HCT116 (cell line): ENCODE measurements around the gene ARSG. TPM values are rescaled to one million over a fixed set of nuclear protein-coding genes. Genes with fewer than 3 reads are reported as not detected.

ENCODE experiments used
- ATAC-seq: fragments of 200-7000 bp; cut with Tn5 transposase; 2 replicates; pipeline ENCODE4 v1.9.1; 2020; ENCODE audit warnings: mild to moderate bottlenecking, moderate library complexity
- BruUV-seq: library from RNA; stranded (reverse); fragments of 400-500 nt; replicated peaks from 2 replicates; lab custom pipeline; 2021; lab: Mats Ljungman, UMichigan
- CTCF ChIA-PET: fragments of 300-600 bp; sonication (Branson Sonifier 250); formaldehyde crosslinking; loops from one replicate; lab custom pipeline; 2021; ENCODE audit warnings: antibody characterized with exemption; lab: Charles Lee
- POLR2A ChIA-PET: fragments of 300-600, 350-600 bp; sonication (Branson Sonifier 250); formaldehyde crosslinking; loops from one replicate; lab custom pipeline; 2021; ENCODE audit warnings: antibody characterized with exemption; lab: Charles Lee
- RAD21 ChIA-PET, 2 experiments: fragments of 300-600 bp; sonication (Branson Sonifier 250); formaldehyde crosslinking; loops; one replicate each; lab custom pipeline; 2023; ENCODE audit warnings: low total read pairs in 2 of 2; ENCODE audit not compliant: uncharacterized antibody in 2 of 2, unreplicated experiment in 2 of 2, low non-redundant PET in 1 of 2; lab: Charles Lee
- DNase-seq: peaks from one replicate; pipeline ENCODE4 v3.0.0-alpha.2; 2010; ENCODE audit warnings: low read depth, low spot score
- H2AFZ ChIP-seq: fragments of 200-600 bp; shearing (Covaris generic), sonication (generic); 2 replicates; pipeline ENCODE4 v1.6.1; 2017; ENCODE audit warnings: low read depth, mixed run types, mixed read lengths, antibody characterized with exemption, low read length; ENCODE audit not compliant: poor library complexity, severe bottlenecking
- H3K27ac ChIP-seq: 2 replicates; pipeline ENCODE4 v1.5.1; 2012; ENCODE audit warnings: low read depth, low read length
- H3K27me3 ChIP-seq: fragments of 200-600 bp; sonication (generic); 2 replicates; pipeline ENCODE4 v1.6.1; 2016; ENCODE audit warnings: mixed run types, low read length, mixed read lengths; ENCODE audit not compliant: insufficient read depth
- H3K36me3 ChIP-seq, 2 experiments: fragments of 200-500 bp in 1 of 2; fragments of 200-600 bp in 1 of 2; sonication (Bioruptor generic) in 1 of 2; sonication (generic) in 1 of 2; 2 replicates each; pipeline versions ENCODE4 v1.5.1 to v1.6.1; 2014 to 2016; ENCODE audit warnings: low read length in 2 of 2, inconsistent platforms in 1 of 2, mixed read lengths in 1 of 2, mixed run types in 1 of 2; ENCODE audit not compliant: insufficient read depth in 2 of 2, control insufficient read depth in 1 of 2
- H3K4me1 ChIP-seq, 2 experiments: fragments of 200-600 bp in 1 of 2; sonication (generic) in 1 of 2; 2 replicates each; pipeline versions ENCODE4 v1.5.1 to v1.6.1; 2012 to 2017; ENCODE audit warnings: low read length in 2 of 2, inconsistent platforms in 1 of 2, mild to moderate bottlenecking in 1 of 2, mixed read lengths in 1 of 2, mixed run types in 1 of 2, moderate library complexity in 1 of 2; ENCODE audit not compliant: insufficient read depth in 2 of 2, control insufficient read depth in 1 of 2
- H3K4me2 ChIP-seq: fragments of 200-600 bp; sonication (generic); 2 replicates; pipeline ENCODE4 v1.6.1; 2017; ENCODE audit warnings: mixed run types, low read length, mixed read lengths
- H3K4me3 ChIP-seq, 2 experiments: fragments of 200-600 bp in 1 of 2; sonication (generic) in 1 of 2; replicated peaks in 1 of 2; 2 replicates each; pipeline ENCODE4 v1.5.1; 2011 to 2016; ENCODE audit warnings: low read length in 2 of 2, control low read depth in 1 of 2, low read depth in 1 of 2, mild to moderate bottlenecking in 1 of 2, mixed read lengths in 1 of 2, mixed run types in 1 of 2
- H3K79me2 ChIP-seq: fragments of 200-600 bp; sonication (generic); 2 replicates; pipeline ENCODE4 v1.6.1; 2017; ENCODE audit warnings: mild to moderate bottlenecking, mixed run types, low read length, moderate library complexity, mixed read lengths; ENCODE audit not compliant: insufficient read depth
- H3K9ac ChIP-seq: fragments of 200-600 bp; sonication (generic); 2 replicates; pipeline ENCODE4 v1.6.1; 2016; ENCODE audit warnings: low read length, mixed read lengths
- H3K9me2 ChIP-seq: fragments of 200-600 bp; sonication (generic), shearing (Covaris generic); 2 replicates; pipeline ENCODE4 v1.6.1; 2017; ENCODE audit warnings: mixed run types, mild to moderate bottlenecking, moderate library complexity; ENCODE audit not compliant: insufficient read depth
- H3K9me3 ChIP-seq, 2 experiments: fragments of 200-500 bp in 1 of 2; fragments of 200-600 bp in 1 of 2; sonication (Bioruptor generic) in 1 of 2; sonication (generic) in 1 of 2; 2 replicates each; pipeline ENCODE4 v1.6.1; 2014 to 2017; ENCODE audit warnings: low read length in 2 of 2, mixed read lengths in 2 of 2, inconsistent platforms in 1 of 2, low read depth in 1 of 2, mild to moderate bottlenecking in 1 of 2, mixed run types in 1 of 2, moderate library complexity in 1 of 2; ENCODE audit not compliant: control insufficient read depth in 1 of 2, insufficient read depth in 1 of 2
- H4K20me1 ChIP-seq: fragments of 200-600 bp; sonication (generic), shearing (Covaris generic); 2 replicates; pipeline ENCODE4 v1.6.1; 2017; ENCODE audit warnings: mixed run types, mild to moderate bottlenecking, moderate library complexity; ENCODE audit not compliant: insufficient read depth
- CBX3 ChIP-seq: IDR thresholded peaks from 2 replicates; pipeline ENCODE4 v1.6.1; 2012; ENCODE audit warnings: low read depth
- EGR1 ChIP-seq: IDR thresholded peaks from 2 replicates; pipeline ENCODE4 v1.6.1; 2012; ENCODE audit warnings: low read depth
- EZH2 ChIP-seq: fragments of 200-600 bp; sonication (generic); IDR thresholded peaks from 2 replicates; pipeline ENCODE4 v1.6.1; 2017; ENCODE audit warnings: antibody characterized with exemption, mixed run types
- FOSL1 ChIP-seq: IDR thresholded peaks from 2 replicates; pipeline ENCODE4 v1.6.1; 2012; ENCODE audit warnings: low read depth
- JUND ChIP-seq: IDR thresholded peaks from 2 replicates; pipeline ENCODE4 v1.6.1; 2012
- POLR2A ChIP-seq: IDR thresholded peaks from 2 replicates; pipeline ENCODE4 v1.7.0; 2011; ENCODE audit warnings: borderline replicate concordance; ENCODE audit not compliant: insufficient read depth, insufficient read length; ENCODE audit errors: extremely low read depth
- intact Hi-C: fragments of 100-400 bp; cut with micrococcal nuclease; formaldehyde crosslinking; loops from 2 replicates; pipeline ENCODE4 v1.10.0; 2022
- total RNA-seq: library from RNA; stranded (reverse); gene quantifications from one replicate; pipeline ENCODE4 v1.2.1, GENCODE V29; 2021; ENCODE audit not compliant: unreplicated experiment
- TF ChIP-seq, protein P1 (sequence below): IDR thresholded peaks from 2 replicates; pipeline ENCODE4 v1.6.1; 2011; ENCODE audit warnings: mild to moderate bottlenecking, low read length, moderate library complexity; ENCODE audit not compliant: insufficient replicate concordance; ENCODE audit errors: extremely low read depth

ARSG gene
- total RNA-seq, 1 experiment from 2014 or later, result 17.1 TPM

- no TSS peak for BruUV-seq
- POLR2A ChIA-PET, result interaction anchor here (2.6 kb wide), 1 partner anchor 11 kb away, joined by 7 read pairs; no protein-coding TSS in a partner anchor
- no peak overlapping the region for H2AFZ ChIP-seq
Measured at GRCh38 chr17:68387435-68388218, 96.3 kb downstream of the ARSG start.

More at GRCh38 chr17:68387435-68388218, 96.3 kb downstream of the ARSG start:
- intact Hi-C loops, result loop anchor here (10.0 kb wide), 1 partner anchor 983 kb away; no protein-coding TSS in a partner anchor
- Histone ChIP-seq H3K4me2 (no peak overlapping the region), H3K9me2 (no peaks in the 10 kb centered on the region), H4K20me1 (no peaks in the 10 kb centered on the region), H3K4me3 (no peak overlapping the region), H3K4me1 (peaks cover 59 to 67% of the 10 kb centered on the region in 2 experiments), H3K36me3 (no peaks in the 10 kb centered on the region), H3K27me3 (no peaks in the 10 kb centered on the region), H3K9ac (no peak overlapping the region), H3K27ac (no peak overlapping the region), H3K79me2 (no peaks in the 10 kb centered on the region), H3K9me3 (no peaks in the 10 kb centered on the region)
- DNase-seq (no peak), ATAC-seq (no peak)
- ChIA-PET CTCF (interaction anchor here (1.6 to 4.0 kb wide), 2 partner anchors 11 to 14 kb away, joined by 4 to 22 read pairs; no protein-coding TSS in a partner anchor), RAD21 (no interaction called here)
- TF ChIP-seq JUND (no peak), POLR2A (no peak), CBX3 (no peak), FOSL1 (no peak), EZH2 (no peak), EGR1 (no peak)
- TF ChIP-seq, protein P1, sequence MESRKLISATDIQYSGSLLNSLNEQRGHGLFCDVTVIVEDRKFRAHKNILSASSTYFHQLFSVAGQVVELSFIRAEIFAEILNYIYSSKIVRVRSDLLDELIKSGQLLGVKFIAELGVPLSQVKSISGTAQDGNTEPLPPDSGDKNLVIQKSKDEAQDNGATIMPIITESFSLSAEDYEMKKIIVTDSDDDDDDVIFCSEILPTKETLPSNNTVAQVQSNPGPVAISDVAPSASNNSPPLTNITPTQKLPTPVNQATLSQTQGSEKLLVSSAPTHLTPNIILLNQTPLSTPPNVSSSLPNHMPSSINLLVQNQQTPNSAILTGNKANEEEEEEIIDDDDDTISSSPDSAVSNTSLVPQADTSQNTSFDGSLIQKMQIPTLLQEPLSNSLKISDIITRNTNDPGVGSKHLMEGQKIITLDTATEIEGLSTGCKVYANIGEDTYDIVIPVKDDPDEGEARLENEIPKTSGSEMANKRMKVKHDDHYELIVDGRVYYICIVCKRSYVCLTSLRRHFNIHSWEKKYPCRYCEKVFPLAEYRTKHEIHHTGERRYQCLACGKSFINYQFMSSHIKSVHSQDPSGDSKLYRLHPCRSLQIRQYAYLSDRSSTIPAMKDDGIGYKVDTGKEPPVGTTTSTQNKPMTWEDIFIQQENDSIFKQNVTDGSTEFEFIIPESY, result no peak
